ELR (cell line): ENCODE data around the gene FRMPD2.
A peak's percentile ranks its signal among the peaks of the same experiment; 100 is the strongest.
"Not testable (repeated sequence)": the region's sequence is repeated elsewhere in the genome, so short reads cannot be mapped to it uniquely, and the experiment has no call there.

Experiments used
- DNase-seq: peaks from one replicate; pipeline ENCODE4 v3.0.0-alpha.2; 2015; ENCODE audit warnings: low read depth

The FRMPD2 gene

GRCh38 chr10:48252354-48252650, 22.2 kb downstream of the FRMPD2 start:
- DNase-seq: no peak

GRCh38 chr10:48251525-48252353, 22.8 kb downstream of the FRMPD2 start:
- DNase-seq: no peak

GRCh38 chr10:48251152-48251524, 23.4 kb downstream of the FRMPD2 start:
- no peak for DNase-seq

GRCh38 chr10:48249763-48250351, 24.6 kb downstream of the FRMPD2 start:
- DNase-seq: no peak

- DNase-seq: no peak
Observed at GRCh38 chr10:48249004-48249762, 25.3 kb downstream of the FRMPD2 start.

- DNase-seq: no peak
Observed at GRCh38 chr10:48248462-48248861, 26.0 kb downstream of the FRMPD2 start.

GRCh38 chr10:48247680-48248079, 26.8 kb downstream of the FRMPD2 start:
- peak; percentile 60 for DNase-seq

- DNase-seq: no peak
Observed at GRCh38 chr10:48246501-48246900, 28.0 kb downstream of the FRMPD2 start.

- no peak for DNase-seq
Observed at GRCh38 chr10:48245977-48246376, 28.5 kb downstream of the FRMPD2 start.

GRCh38 chr10:48243921-48244320, 30.6 kb downstream of the FRMPD2 start:
- not testable (repeated sequence) for DNase-seq

GRCh38 chr10:48243487-48243886, 31.0 kb downstream of the FRMPD2 start:
- DNase-seq: no peak

GRCh38 chr10:48242171-48242904, 32.2 kb downstream of the FRMPD2 start:
- no peak for DNase-seq

- no peak for DNase-seq
Observed at GRCh38 chr10:48241332-48241731, 33.2 kb downstream of the FRMPD2 start.

GRCh38 chr10:48240196-48240595, 34.3 kb downstream of the FRMPD2 start:
- no peak for DNase-seq

- DNase-seq: no peak
Observed at GRCh38 chr10:48239618-48240017, 34.9 kb downstream of the FRMPD2 start.

- no peak for DNase-seq
Observed at GRCh38 chr10:48238826-48239520, 35.5 kb downstream of the FRMPD2 start.

- DNase-seq: no peak
Observed at GRCh38 chr10:48237259-48238250, 36.9 kb downstream of the FRMPD2 start.

GRCh38 chr10:48236199-48236621, 38.3 kb downstream of the FRMPD2 start:
- no peak for DNase-seq

- DNase-seq: no peak
Observed at GRCh38 chr10:48235501-48235900, 39.0 kb downstream of the FRMPD2 start.

GRCh38 chr10:48234787-48235186, 39.7 kb downstream of the FRMPD2 start:
- DNase-seq: no peak

GRCh38 chr10:48234295-48234694, 40.2 kb downstream of the FRMPD2 start:
- no peak for DNase-seq
